Measurements from ENCODE around the gene SYNGR4. TPM values are rescaled to one million over a fixed set of nuclear protein-coding genes. Genes with fewer than 3 reads are reported as not detected.

Gene SYNGR4
- total RNA-seq, 1 donor = not detected

DNA sequence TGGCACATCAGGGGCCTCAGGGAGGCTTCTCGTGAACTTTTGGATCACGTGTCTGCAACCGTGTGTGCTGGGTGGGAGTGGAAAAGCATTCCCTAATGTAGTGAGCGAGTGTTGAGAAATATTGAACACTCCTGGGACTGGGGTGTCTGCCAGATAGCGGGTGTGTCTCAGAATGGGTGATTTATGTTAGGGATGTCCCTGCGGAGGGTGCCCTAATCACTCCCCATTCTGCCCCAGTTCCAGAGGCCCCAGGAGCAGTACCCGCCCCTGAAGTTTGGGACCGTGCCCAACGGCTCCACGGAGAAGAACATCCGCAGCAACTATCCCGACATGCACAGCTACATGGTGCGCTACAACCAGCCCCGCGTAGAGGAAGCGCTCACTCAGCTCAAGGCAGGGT is 57.4 kb downstream of the SYNGR4 start:
- no peak overlapping the region for H3K4me3 ChIP-seq (ENCODE audit: low read depth, low read length)
- DNase-seq (ENCODE audit: low read depth) = peak; percentile 52
- TF ChIP-seq, protein P1, sequence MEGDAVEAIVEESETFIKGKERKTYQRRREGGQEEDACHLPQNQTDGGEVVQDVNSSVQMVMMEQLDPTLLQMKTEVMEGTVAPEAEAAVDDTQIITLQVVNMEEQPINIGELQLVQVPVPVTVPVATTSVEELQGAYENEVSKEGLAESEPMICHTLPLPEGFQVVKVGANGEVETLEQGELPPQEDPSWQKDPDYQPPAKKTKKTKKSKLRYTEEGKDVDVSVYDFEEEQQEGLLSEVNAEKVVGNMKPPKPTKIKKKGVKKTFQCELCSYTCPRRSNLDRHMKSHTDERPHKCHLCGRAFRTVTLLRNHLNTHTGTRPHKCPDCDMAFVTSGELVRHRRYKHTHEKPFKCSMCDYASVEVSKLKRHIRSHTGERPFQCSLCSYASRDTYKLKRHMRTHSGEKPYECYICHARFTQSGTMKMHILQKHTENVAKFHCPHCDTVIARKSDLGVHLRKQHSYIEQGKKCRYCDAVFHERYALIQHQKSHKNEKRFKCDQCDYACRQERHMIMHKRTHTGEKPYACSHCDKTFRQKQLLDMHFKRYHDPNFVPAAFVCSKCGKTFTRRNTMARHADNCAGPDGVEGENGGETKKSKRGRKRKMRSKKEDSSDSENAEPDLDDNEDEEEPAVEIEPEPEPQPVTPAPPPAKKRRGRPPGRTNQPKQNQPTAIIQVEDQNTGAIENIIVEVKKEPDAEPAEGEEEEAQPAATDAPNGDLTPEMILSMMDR (IDR thresholded peaks at IDR 0.05; ENCODE audit: insufficient read depth, low read length) = no peak

DNA sequence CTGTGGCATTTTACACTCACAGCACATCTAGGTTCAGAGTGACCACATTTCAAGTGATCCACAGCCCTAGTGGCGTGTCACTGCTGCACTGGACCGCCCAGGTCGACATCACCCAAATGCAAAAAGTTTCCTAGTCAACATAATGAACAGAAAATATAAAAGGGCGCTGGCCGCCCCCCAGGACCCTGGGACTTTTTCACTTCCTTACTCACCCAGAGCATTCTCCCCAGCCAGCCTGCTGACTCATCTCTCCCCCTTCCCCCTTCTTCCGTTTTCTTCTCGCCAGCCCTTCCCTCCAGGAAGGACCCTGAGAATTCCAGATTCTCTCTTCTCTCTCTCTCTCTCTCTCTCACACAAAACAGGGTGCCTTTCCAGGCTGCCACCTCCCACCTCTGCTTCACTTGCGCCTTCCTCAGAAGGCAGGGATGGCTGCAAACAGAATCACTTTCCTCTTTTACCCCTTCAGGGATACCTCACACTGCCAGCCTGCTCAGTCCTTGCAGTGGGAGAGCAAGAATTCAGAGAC is 60.6 kb downstream of the SYNGR4 start:
- H3K4me3 ChIP-seq (ENCODE audit: low read depth, low read length) = no peak overlapping the region
- TF ChIP-seq, protein P1 (IDR thresholded peaks at IDR 0.05; ENCODE audit: insufficient read depth, low read length) = no peak
- peak; percentile 56 for DNase-seq (ENCODE audit: low read depth)

Other genes with a start within 250 kb of the SYNGR4 start
- gene LIG1, start 194.0 kb upstream of the SYNGR4 start, total RNA-seq (ENCODE audit: low replicate concordance) = 9.0 and 27.3 TPM in 2 replicates
- gene ZSWIM9, start 193.7 kb upstream of the SYNGR4 start, total RNA-seq (ENCODE audit: low replicate concordance) = 2.7 and 4.3 TPM in 2 replicates
- gene CARD8, start 108.5 kb upstream of the SYNGR4 start, total RNA-seq (ENCODE audit: low replicate concordance) = 13.8 and 27.8 TPM in 2 replicates
- gene ZNF114, start 94.3 kb upstream of the SYNGR4 start, total RNA-seq (ENCODE audit: low replicate concordance) = 0.08 and 0.54 TPM in 2 replicates
- 93.3 and 369 TPM in 2 replicates for gene EMP3, start 38.8 kb upstream of the SYNGR4 start, total RNA-seq (ENCODE audit: low replicate concordance)
- 2.2 and 5.0 TPM in 2 replicates for gene TMEM143, start 427 bp upstream of the SYNGR4 start, total RNA-seq (ENCODE audit: low replicate concordance)
- 23.7 and 140 TPM in 2 replicates for gene KDELR1, start 27.2 kb downstream of the SYNGR4 start, total RNA-seq (ENCODE audit: low replicate concordance)
- 1.2 and 2.2 TPM in 2 replicates for gene GRIN2D, start 29.3 kb downstream of the SYNGR4 start, total RNA-seq (ENCODE audit: low replicate concordance)
- 34.1 and 34.6 TPM in 2 replicates for gene GRWD1, start 81.6 kb downstream of the SYNGR4 start, total RNA-seq (ENCODE audit: low replicate concordance)
- gene KCNJ14, start 91.2 kb downstream of the SYNGR4 start, total RNA-seq (ENCODE audit: low replicate concordance) = 0.54 and 1.3 TPM in 2 replicates
- gene CYTH2, start 105.0 kb downstream of the SYNGR4 start, total RNA-seq (ENCODE audit: low replicate concordance) = 51.3 and 107 TPM in 2 replicates
- not detected in 2 replicates for gene LMTK3, start 147.5 kb downstream of the SYNGR4 start, total RNA-seq (ENCODE audit: low replicate concordance)
- gene SULT2B1, start 187.8 kb downstream of the SYNGR4 start, total RNA-seq (ENCODE audit: low replicate concordance) = not detected in 2 replicates
- not detected in 2 replicates for gene SPACA4, start 242.4 kb downstream of the SYNGR4 start, total RNA-seq (ENCODE audit: low replicate concordance)